Vagina (tissue), 2 donors: ENCODE results near the gene NCDN. TPM values are rescaled to one million over a fixed set of nuclear protein-coding genes. Genes with fewer than 3 reads are reported as not detected.

Experiments used
- DNase-seq, 2 donors: peaks; one replicate each; pipeline ENCODE4 v3.0.0-alpha.2; 2017; ENCODE audit errors: extremely low spot score in 2 of 2
- H3K27ac ChIP-seq: fragments of 200-600 bp; sonication (generic); one replicate; pipeline ENCODE4 v1.5.1; 2019
- H3K27me3 ChIP-seq: fragments of 200-600 bp; sonication (generic); one replicate; pipeline ENCODE4 v1.5.1; 2019
- H3K36me3 ChIP-seq, 2 donors: fragments of 200-600 bp; sonication (generic); one replicate each; pipeline ENCODE4 v1.5.1; 2017 to 2019
- H3K4me1 ChIP-seq: fragments of 200-600 bp; sonication (generic); one replicate; pipeline ENCODE4 v1.5.1; 2019
- H3K4me3 ChIP-seq, 2 donors: fragments of 200-600 bp; sonication (generic); 1 replicate in 1 of 2; 2 replicates in 1 of 2; pipeline ENCODE4 v1.5.1; 2016 to 2019
- H3K9me3 ChIP-seq: fragments of 200-600 bp; sonication (generic); one replicate; pipeline ENCODE4 v1.5.1; 2019
- CTCF ChIP-seq, 3 experiments: fragments of 450-650 bp in 2 of 3; fragments of 200-600 bp in 1 of 3; sonication (generic) in 1 of 3; IDR thresholded peaks; one replicate each; pipeline ENCODE4 v1.5.1; 2017 to 2019; ENCODE audit warnings: antibody characterized with exemption in 3 of 3, mild to moderate bottlenecking in 2 of 3, moderate library complexity in 2 of 3
- POLR2A ChIP-seq, 2 donors: fragments of 450-650 bp; IDR thresholded peaks; one replicate each; pipeline ENCODE4 v1.6.1; 2017; ENCODE audit warnings: antibody characterized with exemption in 2 of 2, mild to moderate bottlenecking in 2 of 2, moderate library complexity in 2 of 2
- POLR2AphosphoS5 ChIP-seq, 2 donors: sonication (generic); formaldehyde crosslinking; IDR thresholded peaks; one replicate each; pipeline ENCODE4 v1.9.0; 2017; ENCODE audit warnings: antibody characterized with exemption in 2 of 2, mild to moderate bottlenecking in 2 of 2, low read depth in 1 of 2; ENCODE audit not compliant: insufficient read depth in 1 of 2
- intact Hi-C: fragments of 100-400 bp; cut with DNase I; formaldehyde crosslinking; loops from one replicate; pipeline ENCODE4 v1.15.1; 2023
- total RNA-seq: library from RNA; depleted of rRNA; stranded (reverse); fragments of >200 nt; gene quantifications from one replicate; pipeline ENCODE4 v1.2.3, GENCODE V29; 2016

The NCDN gene
- total RNA-seq, 1 donor from 2014 or later: 24.8 TPM

GRCh38 chr1:35531368-35531767 is 26.2 kb upstream of the NCDN start:
- Histone ChIP-seq H3K36me3 (no peaks in the 10 kb centered on the region), H3K9me3 (no peaks in the 10 kb centered on the region), H3K4me1 (peaks cover under 1% of the 10 kb centered on the region), H3K27me3 (no peaks in the 10 kb centered on the region), H3K27ac (no peak overlapping the region), H3K4me3 (no peak overlapping the region)
- TF ChIP-seq POLR2A (IDR thresholded peaks at IDR 0.05) (no peak), CTCF (IDR thresholded peaks at IDR 0.05) (no peak), POLR2AphosphoS5 (IDR thresholded peaks at IDR 0.05; ENCODE audit: insufficient read depth in 1 of 2, low read depth in 1 of 2) (no peak)
- DNase-seq: no peak
- intact Hi-C loops: no loop called here

DNA sequence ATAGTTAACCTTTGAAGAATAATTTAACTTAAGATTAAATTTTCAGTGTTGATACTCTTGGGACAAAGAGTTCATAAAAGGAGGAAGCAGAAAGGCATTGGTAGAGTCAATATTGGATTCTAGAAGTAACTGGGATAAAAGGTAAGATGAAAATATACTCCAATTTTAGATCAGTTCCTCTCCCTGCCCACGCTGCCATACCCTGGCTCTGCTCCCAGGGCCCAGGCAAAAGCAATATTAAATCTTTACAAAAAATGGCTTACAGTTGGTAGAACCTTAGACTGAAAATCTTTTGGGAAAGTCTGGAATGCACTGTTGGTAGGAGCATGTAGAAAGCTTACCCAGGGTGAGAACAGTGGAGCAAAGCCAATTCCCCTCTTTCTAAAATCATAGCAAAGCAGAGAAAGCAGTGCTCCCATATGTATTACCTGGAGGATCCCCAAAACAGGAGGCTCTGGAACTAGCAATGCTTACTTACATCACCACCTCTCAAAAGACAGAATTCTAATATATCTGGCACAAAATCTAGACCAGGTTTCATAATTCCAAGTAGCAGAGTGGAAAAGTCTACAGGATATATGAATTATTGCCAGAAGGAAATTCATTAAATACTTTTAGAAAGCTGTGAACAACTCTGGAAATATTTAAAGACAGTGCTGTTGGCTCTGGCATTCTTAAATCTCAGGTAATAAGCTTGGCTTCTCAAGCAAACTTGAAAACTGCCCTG is 24.9 kb upstream of the NCDN start:
- Histone ChIP-seq H3K9me3 (no peaks in the 10 kb centered on the region), H3K27me3 (no peaks in the 10 kb centered on the region), H3K27ac (no peak overlapping the region), H3K4me1 (peaks cover 13% of the 10 kb centered on the region), H3K4me3 (no peak overlapping the region), H3K36me3 (no peaks in the 10 kb centered on the region)
- intact Hi-C loops: no loop called here
- DNase-seq: no peak
- no peak for TF ChIP-seq CTCF (IDR thresholded peaks at IDR 0.05)
- no peak for TF ChIP-seq POLR2AphosphoS5 (IDR thresholded peaks at IDR 0.05; ENCODE audit: insufficient read depth in 1 of 2, low read depth in 1 of 2)
- no peak for TF ChIP-seq POLR2A (IDR thresholded peaks at IDR 0.05)

- no peak for TF ChIP-seq POLR2AphosphoS5 (IDR thresholded peaks at IDR 0.05; ENCODE audit: insufficient read depth in 1 of 2, low read depth in 1 of 2)
- no peak for TF ChIP-seq CTCF (IDR thresholded peaks at IDR 0.05)
- TF ChIP-seq POLR2A (IDR thresholded peaks at IDR 0.05): no peak
- no peaks in the 10 kb centered on the region for H3K27me3 ChIP-seq
- H3K36me3 ChIP-seq: no peaks in the 10 kb centered on the region
- no peak overlapping the region for H3K27ac ChIP-seq
- intact Hi-C loops: no loop called here
- no peaks in the 10 kb centered on the region for H3K9me3 ChIP-seq
- H3K4me3 ChIP-seq: no peak overlapping the region
- DNase-seq: no peak
- peaks cover 20% of the 10 kb centered on the region for H3K4me1 ChIP-seq
Observed at GRCh38 chr1:35533586-35533985, 24.0 kb upstream of the NCDN start.

GRCh38 chr1:35535243-35535642 is 22.4 kb upstream of the NCDN start:
- Histone ChIP-seq H3K4me3 (no peak overlapping the region), H3K27me3 (no peaks in the 10 kb centered on the region), H3K27ac (no peak overlapping the region), H3K4me1 (peaks cover 36% of the 10 kb centered on the region), H3K36me3 (no peaks in the 10 kb centered on the region), H3K9me3 (no peaks in the 10 kb centered on the region)
- intact Hi-C loops: no loop called here
- TF ChIP-seq POLR2AphosphoS5 (IDR thresholded peaks at IDR 0.05; ENCODE audit: insufficient read depth in 1 of 2, low read depth in 1 of 2): no peak
- no peak for TF ChIP-seq CTCF (IDR thresholded peaks at IDR 0.05)
- TF ChIP-seq POLR2A (IDR thresholded peaks at IDR 0.05): no peak
- DNase-seq: no peak

DNA sequence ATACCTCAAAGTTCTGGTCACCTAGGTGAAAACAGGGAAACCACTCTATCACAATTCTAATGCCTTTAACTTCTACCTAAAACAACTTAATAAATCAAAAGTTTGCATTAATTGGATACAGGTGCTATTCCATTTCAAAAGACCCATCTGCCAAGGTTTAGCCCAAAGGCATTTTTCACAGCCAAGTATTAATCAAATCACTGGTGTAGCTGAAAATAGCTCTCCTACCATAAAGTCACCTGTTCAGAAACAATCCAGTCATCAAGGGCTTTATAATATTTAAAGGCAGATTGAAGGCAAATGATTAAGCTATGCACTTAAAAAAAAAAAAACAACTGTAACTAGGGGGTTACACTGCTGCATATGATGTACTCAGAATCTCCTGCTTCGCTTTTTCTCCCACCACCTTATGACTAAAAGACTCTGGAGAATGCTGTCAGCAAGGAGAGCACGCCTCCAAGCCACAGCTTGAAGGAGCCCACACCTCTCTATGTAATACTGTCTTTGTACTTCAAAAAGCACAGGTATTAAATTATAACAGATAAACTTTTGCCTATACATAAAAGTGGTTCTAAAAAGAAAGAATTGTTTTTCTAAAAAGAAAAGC is 20.9 kb upstream of the NCDN start:
- Histone ChIP-seq H3K27ac (no peak overlapping the region), H3K36me3 (no peaks in the 10 kb centered on the region), H3K9me3 (no peaks in the 10 kb centered on the region), H3K4me1 (peaks cover 46% of the 10 kb centered on the region), H3K4me3 (no peak overlapping the region), H3K27me3 (no peaks in the 10 kb centered on the region)
- DNase-seq: no peak
- TF ChIP-seq POLR2A (IDR thresholded peaks at IDR 0.05) (no peak), CTCF (IDR thresholded peaks at IDR 0.05) (no peak)
- intact Hi-C loops: no loop called here
